ENCODE measurements around the gene THBS3. TPM values are rescaled to one million over a fixed set of nuclear protein-coding genes. Genes with fewer than 3 reads are reported as not detected.

Gene THBS3
- total RNA-seq, 2 experiments from 2014 or later, result 11.1 to 28.7 TPM

GRCh38 chr1:155227261-155228095, 19.8 kb upstream of the THBS3 start:
- H3K79me2 ChIP-seq (ENCODE audit: insufficient read depth, low read depth, low read length), result peaks cover 22% of the 10 kb centered on the region
- intact Hi-C loops (cut with micrococcal nuclease; ENCODE audit: unreplicated experiment), result loop anchor here (1.0 kb wide), 1 partner anchor 54 kb away; the partner anchor contains the start of genes KRTCAP2 and TRIM46
- peaks cover 9% of the 10 kb centered on the region; the same call in 1 of the 2 replicates for H3K36me3 ChIP-seq (ENCODE audit: insufficient read depth, low read length)
- peak overlapping the region; percentile 49 for H2AFZ ChIP-seq (ENCODE audit: low read length)
- CTCF ChIA-PET (ENCODE audit: unreplicated experiment), result no interaction called here
- peak; percentile 100 for DNase-seq (ENCODE audit: low spot score)
- no peaks in the 10 kb centered on the region for H3K9me3 ChIP-seq (ENCODE audit: low read length)
- BruUV-seq (replicated peaks), result TSS peak; percentile 99
- H3K9me2 ChIP-seq (ENCODE audit: insufficient read depth, low read length), result no peaks in the 10 kb centered on the region
- TF ChIP-seq EZH2phosphoT487 (IDR thresholded peaks at IDR 0.05; ENCODE audit: borderline replicate concordance, low read depth, low read length), result no peak
- no peak for TF ChIP-seq CTCF (conservative IDR thresholded peaks at IDR 0.05; ENCODE audit: low read length)
- H3K27ac ChIP-seq (ENCODE audit: low read depth, low read length, poor library complexity, severe bottlenecking), result peak overlapping the region; percentile 89
- peak overlapping the region; percentile 84 for H3K4me2 ChIP-seq (ENCODE audit: low read length)
- peak overlapping the region; percentile 83 for H3K4me3 ChIP-seq (ENCODE audit: low read depth, low read length, poor library complexity, severe bottlenecking)
- POLR2A ChIA-PET, result interaction anchor here (0.9 to 2.0 kb wide), 7 partner anchors 14 to 81 kb away, joined by 3 to 6 read pairs (median 4); partner anchors contain the start of genes FDPS, KRTCAP2 and THBS3
- peaks cover 50% of the 10 kb centered on the region for H3K4me1 ChIP-seq (ENCODE audit: insufficient read depth, low read length, poor library complexity, severe bottlenecking)
- no peaks in the 10 kb centered on the region for H4K20me1 ChIP-seq (ENCODE audit: insufficient read depth, low read length)

DNA sequence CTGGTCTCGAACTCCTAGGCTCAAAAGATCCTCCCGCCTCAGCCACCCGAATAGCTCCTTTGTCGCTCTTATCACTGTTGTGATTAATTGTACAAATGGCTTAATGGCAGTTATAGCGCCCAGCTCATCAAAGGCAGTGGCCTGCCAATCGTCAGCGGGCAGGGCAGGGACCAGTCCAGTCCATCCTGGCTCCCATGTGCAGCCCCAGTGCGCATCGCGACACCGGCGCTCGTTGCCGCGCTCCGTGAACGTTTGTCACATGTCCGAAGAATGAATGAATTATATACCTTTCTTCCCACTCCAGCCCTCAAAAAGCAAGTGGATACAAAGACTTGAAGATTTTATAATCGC, 19.2 kb upstream of the THBS3 start:
- Histone ChIP-seq H3K36me3 (ENCODE audit: insufficient read depth, low read length) (peaks cover 9% of the 10 kb centered on the region; the same call in 1 of the 2 replicates), H3K4me2 (ENCODE audit: low read length) (peak overlapping the region; percentile 84), H3K27ac (ENCODE audit: low read depth, low read length, poor library complexity, severe bottlenecking) (peak overlapping the region; percentile 89), H3K9me3 (ENCODE audit: low read length) (no peaks in the 10 kb centered on the region), H3K79me2 (ENCODE audit: insufficient read depth, low read depth, low read length) (peaks cover 22% of the 10 kb centered on the region), H3K4me3 (ENCODE audit: low read depth, low read length, poor library complexity, severe bottlenecking) (peak overlapping the region; percentile 83), H3K4me1 (ENCODE audit: insufficient read depth, low read length, poor library complexity, severe bottlenecking) (peaks cover 56% of the 10 kb centered on the region), H2AFZ (ENCODE audit: low read length) (no peak overlapping the region; the same call in 1 of the 2 replicates), H3K9me2 (ENCODE audit: insufficient read depth, low read length) (no peaks in the 10 kb centered on the region), H4K20me1 (ENCODE audit: insufficient read depth, low read length) (no peaks in the 10 kb centered on the region)
- TSS peak; percentile 94 for BruUV-seq (replicated peaks)
- POLR2A ChIA-PET, result interaction anchor here (0.9 to 2.0 kb wide), 7 partner anchors 14 to 81 kb away, joined by 3 to 6 read pairs (median 4); partner anchors contain the start of genes FDPS, KRTCAP2 and THBS3
- intact Hi-C loops (cut with micrococcal nuclease; ENCODE audit: unreplicated experiment), result loop anchor here (1.0 kb wide), 3 partner anchors 17 to 54 kb away; partner anchors contain the start of genes KRTCAP2, THBS3 and TRIM46
- TF ChIP-seq CTCF (conservative IDR thresholded peaks at IDR 0.05; ENCODE audit: low read length), result peak; percentile 67; the same call in 1 of the 2 replicates
- no peak for TF ChIP-seq EZH2phosphoT487 (IDR thresholded peaks at IDR 0.05; ENCODE audit: borderline replicate concordance, low read depth, low read length)
- DNase-seq (ENCODE audit: low spot score), result peak; percentile 62
- CTCF ChIA-PET (ENCODE audit: unreplicated experiment), result no interaction called here
